Measurements from ENCODE around the gene SUPT3H. TPM values are rescaled to one million over a fixed set of nuclear protein-coding genes. Genes with fewer than 3 reads are reported as not detected.
"Not testable (repeated sequence)": the region's sequence is repeated elsewhere in the genome, so short reads cannot be mapped to it uniquely, and the experiment has no call there.

Gene SUPT3H
- total RNA-seq, 2 experiments from 2014 or later: 10.1 to 11.6 TPM

DNA sequence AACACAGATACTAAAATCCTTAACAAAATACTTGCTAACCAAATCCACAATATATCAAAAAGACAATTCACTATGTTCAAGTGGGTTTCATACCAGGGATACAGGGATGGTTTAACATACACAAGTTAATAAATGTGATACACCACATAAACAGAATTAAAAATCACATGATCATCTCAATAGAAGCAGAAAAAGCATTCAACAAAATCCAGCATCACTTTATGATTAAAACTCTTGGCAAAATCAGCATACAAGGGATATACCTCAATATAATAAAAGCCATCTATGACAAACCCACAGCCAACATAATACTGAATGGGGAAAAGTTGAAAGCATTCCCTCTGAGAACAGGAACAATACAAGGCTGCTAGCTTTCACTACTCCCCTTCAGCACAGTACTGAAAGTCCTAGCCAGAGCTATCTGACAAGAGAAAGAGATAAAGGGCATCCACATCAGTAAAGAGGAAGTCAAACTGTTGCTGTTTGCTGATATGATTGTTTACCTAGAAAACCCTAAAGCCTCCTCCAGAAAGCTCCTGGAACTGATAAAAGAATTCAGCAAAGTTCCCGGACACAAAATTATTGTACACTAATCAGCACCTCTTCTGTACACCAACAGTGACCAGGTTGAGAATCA, 83.6 kb downstream of the SUPT3H start:
- H3K27me3 Mint-ChIP-seq; H3K9me3 Mint-ChIP-seq; POLR2A ChIA-PET; DNase-seq; ATAC-seq (ENCODE audit: low read depth): not testable (repeated sequence)
- peak overlapping the region; percentile 78 for H3K27ac Mint-ChIP-seq
- H3K36me3 Mint-ChIP-seq: peaks cover 27% of the 10 kb centered on the region
- peaks cover 26% of the 10 kb centered on the region for H3K4me1 Mint-ChIP-seq
- peak overlapping the region; percentile 60 for H3K4me3 Mint-ChIP-seq

- peaks cover 26% of the 10 kb centered on the region for H3K36me3 Mint-ChIP-seq
- ATAC-seq (ENCODE audit: low read depth): no peak
Measured at GRCh38 chr6:45293306-45293705, 84.4 kb downstream of the SUPT3H start.

GRCh38 chr6:45289751-45290514, 87.8 kb downstream of the SUPT3H start:
- no peak for ATAC-seq (ENCODE audit: low read depth)
- Mint-ChIP-seq H3K27ac (no peak overlapping the region), H3K9me3 (peaks cover 12% of the 10 kb centered on the region), H3K4me1 (peaks cover 26% of the 10 kb centered on the region), H3K4me3 (no peak overlapping the region), H3K27me3 (no peaks in the 10 kb centered on the region), H3K36me3 (peaks cover 30% of the 10 kb centered on the region)
- DNase-seq: no peak
- POLR2A ChIA-PET: no interaction called here

More at GRCh38 chr6:45293306-45293705, 84.4 kb downstream of the SUPT3H start:
- H3K27me3 Mint-ChIP-seq: no peaks in the 10 kb centered on the region
- H3K4me3 Mint-ChIP-seq: peak overlapping the region; percentile 60
- peaks cover 7% of the 10 kb centered on the region for H3K9me3 Mint-ChIP-seq
- peaks cover 26% of the 10 kb centered on the region for H3K4me1 Mint-ChIP-seq
- no peak for DNase-seq
- POLR2A ChIA-PET: interaction anchor here (0.6 to 1.0 kb wide), 3 partner anchors 16 to 108 kb away, joined by 3 to 6 read pairs (median 3); partner anchors contain the start of gene SUPT3H
- peak overlapping the region; percentile 78 for H3K27ac Mint-ChIP-seq

DNA sequence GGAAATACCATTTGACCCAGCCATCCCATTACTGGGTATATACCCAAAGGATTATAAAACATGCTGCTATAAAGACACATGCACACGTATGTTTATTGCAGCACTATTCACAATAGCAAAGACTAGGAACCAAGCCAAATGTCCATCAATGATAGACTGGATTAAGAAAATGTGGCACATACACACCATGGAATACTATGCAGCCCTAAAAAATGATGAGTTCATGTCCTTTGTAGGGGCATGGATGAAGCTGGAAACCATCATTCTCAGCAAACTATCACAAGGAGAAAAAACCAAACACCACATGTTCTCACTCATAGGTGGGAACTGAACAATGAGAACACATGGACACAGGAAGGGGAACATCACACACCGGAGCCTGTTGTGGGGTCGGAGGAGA, 91.0 kb downstream of the SUPT3H start:
- H3K4me3 Mint-ChIP-seq; H3K27ac Mint-ChIP-seq; H3K4me1 Mint-ChIP-seq; POLR2A ChIA-PET; ATAC-seq (ENCODE audit: low read depth); DNase-seq; H3K27me3 Mint-ChIP-seq: not testable (repeated sequence)
- Mint-ChIP-seq H3K36me3 (peaks cover 43% of the 10 kb centered on the region), H3K9me3 (peaks cover 19% of the 10 kb centered on the region)

DNA sequence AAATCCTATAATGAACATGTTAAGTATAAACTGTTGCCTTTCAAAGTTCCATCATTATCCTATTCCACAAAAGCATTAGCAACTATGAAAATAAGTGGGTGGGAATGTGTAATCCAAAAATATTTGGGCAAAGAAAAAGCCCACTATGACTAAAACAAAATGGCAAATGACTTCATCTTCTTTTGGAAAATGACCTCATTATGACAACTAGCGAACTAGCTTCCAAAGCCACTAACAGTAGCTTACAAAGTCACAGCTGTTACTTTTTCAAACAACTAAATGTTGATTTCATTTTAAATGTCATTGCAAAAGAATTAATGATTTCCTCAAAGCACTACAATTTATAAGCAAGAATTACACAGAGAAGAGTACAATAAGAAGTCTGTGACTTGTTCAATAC, 99.4 kb downstream of the SUPT3H start:
- H3K27ac Mint-ChIP-seq: no peak overlapping the region
- peaks cover 3% of the 10 kb centered on the region for H3K4me1 Mint-ChIP-seq
- DNase-seq (no peak), ATAC-seq (ENCODE audit: low read depth) (no peak)
- no peak overlapping the region for H3K4me3 Mint-ChIP-seq
- peaks cover 38% of the 10 kb centered on the region for H3K36me3 Mint-ChIP-seq
- POLR2A ChIA-PET: no interaction called here
- no peaks in the 10 kb centered on the region for H3K27me3 Mint-ChIP-seq
- peaks cover 7% of the 10 kb centered on the region for H3K9me3 Mint-ChIP-seq

DNA sequence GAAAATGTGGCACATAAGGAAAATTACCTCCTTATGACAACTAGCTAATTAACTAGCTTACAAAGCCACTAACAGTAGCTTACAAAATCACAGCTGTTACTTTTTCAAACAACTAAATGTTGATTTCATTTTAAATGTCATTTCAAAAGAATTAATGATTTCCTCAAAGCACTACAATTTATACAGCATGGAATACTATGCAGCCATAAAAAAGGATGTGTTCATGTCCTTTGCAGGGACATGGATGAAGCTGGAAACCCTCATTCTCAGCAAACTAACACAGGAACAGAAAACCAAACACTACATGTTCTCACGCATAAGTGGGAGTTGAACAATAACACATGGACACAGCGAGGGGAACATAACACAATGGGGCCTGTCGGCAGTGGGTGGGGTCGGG, 100.0 kb downstream of the SUPT3H start:
- ATAC-seq (ENCODE audit: low read depth); H3K9me3 Mint-ChIP-seq; DNase-seq; H3K4me3 Mint-ChIP-seq; H3K27ac Mint-ChIP-seq; H3K27me3 Mint-ChIP-seq; H3K4me1 Mint-ChIP-seq; POLR2A ChIA-PET: not testable (repeated sequence)
- peaks cover 38% of the 10 kb centered on the region for H3K36me3 Mint-ChIP-seq

DNA sequence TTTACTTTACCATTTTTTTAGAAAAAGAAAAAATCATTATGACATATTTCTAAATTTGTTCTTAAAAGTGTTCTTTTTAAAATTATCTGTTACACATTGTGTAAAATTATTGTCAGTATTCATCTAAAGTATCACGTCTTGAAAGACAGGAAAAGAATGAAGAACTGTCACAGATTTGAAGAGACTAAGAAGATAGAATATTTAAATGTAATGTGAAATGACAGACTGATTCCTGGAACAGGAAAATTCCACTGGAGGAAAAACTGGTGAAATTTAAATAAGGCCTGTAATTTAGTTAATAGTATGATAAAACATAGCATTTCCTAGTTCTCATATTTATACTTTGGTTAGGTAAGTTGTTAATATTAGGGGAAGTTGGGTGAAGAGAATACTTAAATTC, 102.4 kb downstream of the SUPT3H start:
- ATAC-seq (ENCODE audit: low read depth) (no peak), DNase-seq (no peak)
- H3K27ac Mint-ChIP-seq: no peak overlapping the region
- H3K4me3 Mint-ChIP-seq: no peak overlapping the region
- H3K4me1 Mint-ChIP-seq: peaks cover 3% of the 10 kb centered on the region
- POLR2A ChIA-PET: no interaction called here
- H3K9me3 Mint-ChIP-seq: peaks cover 13% of the 10 kb centered on the region
- H3K27me3 Mint-ChIP-seq: no peaks in the 10 kb centered on the region
- H3K36me3 Mint-ChIP-seq: peaks cover 24% of the 10 kb centered on the region

DNA sequence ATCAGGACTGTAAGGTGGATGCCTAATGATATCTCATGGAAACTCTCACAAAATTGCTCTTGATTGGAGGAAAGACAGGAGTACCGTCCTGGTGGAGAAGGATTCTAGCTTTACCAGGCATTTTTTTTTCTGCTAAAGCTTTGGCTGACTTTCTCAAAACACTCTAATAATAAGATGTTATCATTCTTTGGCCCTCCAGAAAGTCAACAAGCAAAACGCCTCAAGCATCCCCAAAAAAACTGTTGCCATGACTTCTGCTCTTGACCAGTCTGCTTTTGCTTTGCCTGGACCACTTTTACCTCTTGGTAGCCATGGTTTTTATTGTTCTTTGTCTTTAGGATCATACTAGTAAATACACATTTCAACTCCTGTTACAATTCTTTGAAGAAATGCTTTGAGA, 105.1 kb downstream of the SUPT3H start:
- Mint-ChIP-seq H3K4me3 (no peak overlapping the region), H3K27ac (no peak overlapping the region), H3K27me3 (no peaks in the 10 kb centered on the region), H3K36me3 (peaks cover 13% of the 10 kb centered on the region), H3K9me3 (peaks cover 12% of the 10 kb centered on the region), H3K4me1 (no peaks in the 10 kb centered on the region)
- no peak for ATAC-seq (ENCODE audit: low read depth)
- POLR2A ChIA-PET: no interaction called here
- DNase-seq: no peak

GRCh38 chr6:45265246-45265645, 112.5 kb downstream of the SUPT3H start:
- Mint-ChIP-seq H3K4me3 (no peak overlapping the region), H3K9me3 (peaks cover 11% of the 10 kb centered on the region), H3K36me3 (peaks cover 12% of the 10 kb centered on the region), H3K27me3 (no peaks in the 10 kb centered on the region), H3K4me1 (peaks cover 7% of the 10 kb centered on the region), H3K27ac (no peak overlapping the region)
- no peak for DNase-seq
- no peak for ATAC-seq (ENCODE audit: low read depth)
- POLR2A ChIA-PET: interaction anchor here (1.1 kb wide), 1 partner anchor 101 kb away, joined by 3 read pairs; no protein-coding TSS in a partner anchor

DNA sequence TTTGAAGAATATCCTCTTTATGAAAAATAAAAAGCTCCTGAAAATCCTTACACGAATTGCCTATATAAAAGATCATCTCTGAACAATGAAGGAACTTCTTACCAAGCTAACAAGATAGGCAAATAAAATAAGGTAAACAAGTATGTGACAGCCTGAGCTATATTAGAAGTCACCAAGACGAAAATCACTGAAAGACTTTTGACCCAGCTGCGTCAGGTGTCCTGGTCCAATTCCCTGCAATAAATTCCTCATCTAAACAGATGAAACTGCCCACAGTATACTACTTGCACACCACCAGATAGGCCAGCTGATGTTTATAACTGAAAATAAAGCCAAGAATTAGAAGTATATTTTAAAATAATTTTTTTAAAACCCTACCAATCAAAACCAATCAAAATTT, 117.0 kb downstream of the SUPT3H start:
- H3K4me3 Mint-ChIP-seq: no peak overlapping the region
- ATAC-seq (ENCODE audit: low read depth): no peak
- H3K9me3 Mint-ChIP-seq: peaks cover 10% of the 10 kb centered on the region
- H3K27me3 Mint-ChIP-seq: no peaks in the 10 kb centered on the region
- peaks cover 12% of the 10 kb centered on the region for H3K36me3 Mint-ChIP-seq
- H3K4me1 Mint-ChIP-seq: peaks cover 5% of the 10 kb centered on the region
- no peak for DNase-seq
- no peak overlapping the region for H3K27ac Mint-ChIP-seq
- POLR2A ChIA-PET: interaction anchor here (1.0 kb wide), 1 partner anchor 39 kb away, joined by 3 read pairs; no protein-coding TSS in a partner anchor

DNA sequence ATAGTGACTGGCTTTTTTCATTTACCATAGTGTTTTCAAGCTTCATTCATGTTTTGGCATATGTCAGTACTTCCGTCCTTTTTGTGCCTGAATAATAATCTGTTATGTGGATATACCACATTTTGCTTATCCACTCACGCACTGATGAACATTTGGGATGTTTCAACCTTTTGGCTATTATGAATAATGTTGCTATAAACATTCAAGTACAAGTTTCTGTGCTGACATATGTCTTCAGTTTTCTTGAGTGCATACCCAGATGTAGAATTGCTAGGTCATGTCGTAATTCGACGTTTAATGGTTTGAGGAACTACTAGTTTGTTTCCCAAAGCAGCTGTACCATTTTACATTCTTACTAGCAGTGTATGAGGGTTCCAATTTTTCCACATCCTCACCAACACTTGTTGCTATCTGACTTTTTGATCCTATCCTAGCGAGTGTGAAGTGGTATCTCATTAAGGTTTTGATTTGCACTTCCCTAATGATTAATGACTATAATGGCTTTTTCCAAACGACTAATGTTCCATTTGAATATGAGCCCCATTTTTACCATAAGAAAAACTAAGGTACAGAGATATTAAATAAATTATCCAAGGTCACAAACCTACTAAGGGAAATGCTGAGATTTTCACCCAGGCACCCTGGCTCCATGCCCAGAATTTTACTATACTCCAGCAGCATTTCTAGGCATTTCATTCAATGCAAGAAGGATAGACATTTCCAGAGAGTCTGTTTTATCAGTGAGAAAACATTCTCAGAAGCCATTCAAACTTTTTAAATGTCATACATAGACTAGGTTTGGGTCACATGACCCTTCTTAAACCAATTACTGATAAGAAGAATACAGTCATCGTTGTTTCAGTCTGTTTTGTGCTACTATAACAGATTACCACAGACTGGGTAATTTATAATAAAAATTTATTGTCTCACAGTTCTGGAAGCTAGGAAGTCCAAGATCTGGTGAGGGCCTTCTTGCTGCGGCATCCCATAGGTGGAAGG, 120.7 kb downstream of the SUPT3H start:
- H3K27ac Mint-ChIP-seq: no peak overlapping the region
- POLR2A ChIA-PET: no interaction called here

GRCh38 chr6:45255434-45255833, 122.3 kb downstream of the SUPT3H start:
- DNase-seq: no peak
- no peak overlapping the region for H3K27ac Mint-ChIP-seq
- POLR2A ChIA-PET: no interaction called here
- no peak for ATAC-seq (ENCODE audit: low read depth)
- no peaks in the 10 kb centered on the region for H3K4me1 Mint-ChIP-seq
- H3K4me3 Mint-ChIP-seq: no peak overlapping the region
- peaks cover 2% of the 10 kb centered on the region for H3K36me3 Mint-ChIP-seq
- no peaks in the 10 kb centered on the region for H3K27me3 Mint-ChIP-seq
- H3K9me3 Mint-ChIP-seq: no peaks in the 10 kb centered on the region

More for the DNA sequence above, 120.7 kb downstream of the SUPT3H start:
- Mint-ChIP-seq H3K9me3 (peaks cover 6% of the 10 kb centered on the region), H3K4me1 (peaks cover 3% of the 10 kb centered on the region), H3K4me3 (no peak overlapping the region), H3K36me3 (peaks cover 7% of the 10 kb centered on the region), H3K27me3 (no peaks in the 10 kb centered on the region)
- no peak for DNase-seq
- ATAC-seq (ENCODE audit: low read depth): no peak

GRCh38 chr6:45254253-45254652, 123.5 kb downstream of the SUPT3H start:
- H3K4me1 Mint-ChIP-seq: peaks cover 2% of the 10 kb centered on the region
- H3K4me3 Mint-ChIP-seq: no peak overlapping the region
- H3K36me3 Mint-ChIP-seq: peaks cover 3% of the 10 kb centered on the region
- H3K9me3 Mint-ChIP-seq: no peaks in the 10 kb centered on the region
- no peak overlapping the region for H3K27ac Mint-ChIP-seq
- DNase-seq (no peak), ATAC-seq (ENCODE audit: low read depth) (no peak)
- POLR2A ChIA-PET: no interaction called here
- H3K27me3 Mint-ChIP-seq: no peaks in the 10 kb centered on the region
